OCI-LY7 (cell line): ENCODE measurements around the gene CTBS. TPM values are rescaled to one million over a fixed set of nuclear protein-coding genes. Genes with fewer than 3 reads are reported as not detected.
A peak's percentile ranks its signal among the peaks of the same experiment; 100 is the strongest.

ENCODE experiments used
- BruUV-seq: library from RNA; stranded (reverse); fragments of 400-500 nt; replicated peaks from 2 replicates; lab custom pipeline; 2021; lab: Mats Ljungman, UMichigan
- CTCF ChIA-PET: fragments of 300-600 bp; sonication (Branson Sonifier 250); formaldehyde crosslinking; loops from one replicate; lab custom pipeline; 2022; ENCODE audit warnings: antibody characterized with exemption; ENCODE audit not compliant: unreplicated experiment; lab: Charles Lee
- POLR2A ChIA-PET: fragments of 300-600 bp; sonication (Branson Sonifier 250); formaldehyde crosslinking; loops from one replicate; lab custom pipeline; 2022; ENCODE audit warnings: antibody characterized with exemption; lab: Charles Lee
- DNase-seq: peaks from one replicate; pipeline ENCODE4 v3.0.0-alpha.2; 2015; ENCODE audit warnings: low spot score
- H2AFZ ChIP-seq: fragments of 200-600 bp; sonication (generic), shearing (Covaris generic); 2 replicates; pipeline ENCODE4 v1.6.1; 2014; ENCODE audit warnings: mild to moderate bottlenecking, antibody characterized with exemption, low read length, moderate library complexity
- H3K27ac ChIP-seq: fragments of 200-600 bp; sonication (generic); 2 replicates; pipeline ENCODE4 v1.5.1; 2014; ENCODE audit warnings: mixed run types, low read depth, mild to moderate bottlenecking, moderate library complexity, low read length, inconsistent platforms; ENCODE audit not compliant: poor library complexity, severe bottlenecking
- H3K36me3 ChIP-seq: fragments of 200-600 bp; sonication (generic); 2 replicates; pipeline ENCODE4 v1.6.1; 2014; ENCODE audit warnings: mild to moderate bottlenecking, antibody characterized with exemption, low read length, moderate library complexity, mixed read lengths; ENCODE audit not compliant: insufficient read depth
- H3K4me1 ChIP-seq: fragments of 200-600 bp; sonication (generic); 2 replicates; pipeline ENCODE4 v1.5.1; 2014; ENCODE audit warnings: mild to moderate bottlenecking, low read length; ENCODE audit not compliant: insufficient read depth, poor library complexity, severe bottlenecking
- H3K4me2 ChIP-seq: fragments of 200-600 bp; sonication (generic); 2 replicates; pipeline ENCODE4 v1.6.1; 2014; ENCODE audit warnings: mild to moderate bottlenecking, low read length
- H3K4me3 ChIP-seq: fragments of 200-600 bp; sonication (generic); 2 replicates; pipeline ENCODE4 v1.5.1; 2014; ENCODE audit warnings: mild to moderate bottlenecking, low read depth, low read length; ENCODE audit not compliant: poor library complexity, severe bottlenecking
- H3K79me2 ChIP-seq: fragments of 200-600 bp; sonication (generic); 2 replicates; pipeline ENCODE4 v1.6.1; 2016; ENCODE audit warnings: low read depth, mild to moderate bottlenecking, low read length, moderate library complexity, mixed read lengths; ENCODE audit not compliant: insufficient read depth
- H3K9me2 ChIP-seq: fragments of 200-600 bp; sonication (generic); 2 replicates; pipeline ENCODE4 v1.6.1; 2016; ENCODE audit warnings: mild to moderate bottlenecking, low read length, mixed read lengths; ENCODE audit not compliant: insufficient read depth
- H3K9me3 ChIP-seq: fragments of 200-600 bp; sonication (generic); 2 replicates; pipeline ENCODE4 v1.6.1; 2014; ENCODE audit warnings: mild to moderate bottlenecking, mixed run types, low read length, mixed read lengths
- H4K20me1 ChIP-seq: fragments of 200-600 bp; sonication (generic); 2 replicates; pipeline ENCODE4 v1.6.1; 2014; ENCODE audit warnings: mild to moderate bottlenecking, antibody characterized with exemption, low read length, moderate library complexity, mixed read lengths; ENCODE audit not compliant: insufficient read depth
- EZH2phosphoT487 ChIP-seq: fragments of 200-600 bp; sonication (generic); IDR thresholded peaks from 2 replicates; pipeline ENCODE4 v1.6.1; 2018; ENCODE audit warnings: low read depth, borderline replicate concordance, mild to moderate bottlenecking, mixed run types, antibody characterized with exemption, low read length, moderate library complexity, mixed read lengths
- intact Hi-C: fragments of 100-400 bp; cut with micrococcal nuclease; formaldehyde crosslinking; loops from one replicate; pipeline ENCODE4 v1.10.0; 2022; ENCODE audit not compliant: unreplicated experiment
- total RNA-seq, 2 experiments: library from RNA; depleted of rRNA in 1 of 2; stranded (reverse); fragments of >200 nt in 1 of 2; shearing (Covaris generic) in 1 of 2; gene quantifications; 2 replicates each; pipeline ENCODE4 v1.2.3, GENCODE V29; 2014 to 2022
- TF ChIP-seq, protein P1 (sequence below): fragments of 200-600 bp; sonication (generic); conservative IDR thresholded peaks from 2 replicates; pipeline ENCODE4 v1.5.1; 2014; ENCODE audit warnings: mild to moderate bottlenecking, antibody characterized with exemption, low read length, moderate library complexity, mixed read lengths

Gene CTBS
- total RNA-seq, 2 experiments from 2014 or later, result 4.5 to 9.3 TPM

DNA sequence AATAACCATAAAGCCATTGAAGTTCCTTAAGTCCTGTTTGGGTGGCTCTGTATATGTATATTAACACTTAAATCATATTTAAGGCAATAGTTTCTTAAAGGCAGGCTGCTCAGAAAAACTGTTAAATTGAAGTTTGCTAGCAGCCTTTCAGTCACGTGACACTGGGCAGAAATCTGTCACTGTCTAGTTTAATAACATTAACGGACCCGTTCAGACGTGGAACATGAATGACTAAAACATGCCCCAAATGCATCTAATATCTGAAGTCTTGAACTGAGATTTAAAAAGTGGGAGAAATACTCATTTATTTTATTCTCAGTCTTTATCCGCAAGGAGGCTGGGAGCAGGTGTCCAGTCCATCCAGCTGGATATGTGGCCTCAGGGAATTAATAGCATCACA, 71.3 kb downstream of the CTBS start:
- TF ChIP-seq, protein P1, sequence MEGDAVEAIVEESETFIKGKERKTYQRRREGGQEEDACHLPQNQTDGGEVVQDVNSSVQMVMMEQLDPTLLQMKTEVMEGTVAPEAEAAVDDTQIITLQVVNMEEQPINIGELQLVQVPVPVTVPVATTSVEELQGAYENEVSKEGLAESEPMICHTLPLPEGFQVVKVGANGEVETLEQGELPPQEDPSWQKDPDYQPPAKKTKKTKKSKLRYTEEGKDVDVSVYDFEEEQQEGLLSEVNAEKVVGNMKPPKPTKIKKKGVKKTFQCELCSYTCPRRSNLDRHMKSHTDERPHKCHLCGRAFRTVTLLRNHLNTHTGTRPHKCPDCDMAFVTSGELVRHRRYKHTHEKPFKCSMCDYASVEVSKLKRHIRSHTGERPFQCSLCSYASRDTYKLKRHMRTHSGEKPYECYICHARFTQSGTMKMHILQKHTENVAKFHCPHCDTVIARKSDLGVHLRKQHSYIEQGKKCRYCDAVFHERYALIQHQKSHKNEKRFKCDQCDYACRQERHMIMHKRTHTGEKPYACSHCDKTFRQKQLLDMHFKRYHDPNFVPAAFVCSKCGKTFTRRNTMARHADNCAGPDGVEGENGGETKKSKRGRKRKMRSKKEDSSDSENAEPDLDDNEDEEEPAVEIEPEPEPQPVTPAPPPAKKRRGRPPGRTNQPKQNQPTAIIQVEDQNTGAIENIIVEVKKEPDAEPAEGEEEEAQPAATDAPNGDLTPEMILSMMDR, result no peak
- no peak for TF ChIP-seq EZH2phosphoT487
- BruUV-seq, result no TSS peak
- POLR2A ChIA-PET, result interaction anchor here (1.0 to 4.4 kb wide), 5 partner anchors 16 to 358 kb away, joined by 3 to 43 read pairs (median 5); partner anchors contain the start of gene PRKACB
- H3K4me1 ChIP-seq, result peaks cover 29% of the 10 kb centered on the region
- H3K27ac ChIP-seq, result no peak overlapping the region
- H3K9me3 ChIP-seq, result no peaks in the 10 kb centered on the region
- CTCF ChIA-PET, result no interaction called here
- no peaks in the 10 kb centered on the region for H3K9me2 ChIP-seq
- H3K4me3 ChIP-seq, result no peak overlapping the region
- peaks cover 82% of the 10 kb centered on the region for H3K79me2 ChIP-seq
- peaks cover 56% of the 10 kb centered on the region for H3K36me3 ChIP-seq
- peak overlapping the region; percentile 86; the same call in 1 of the 2 replicates for H3K4me2 ChIP-seq
- H2AFZ ChIP-seq, result no peak overlapping the region
- no peak for DNase-seq
- intact Hi-C loops, result loop anchor here (1.0 to 10.0 kb wide), 3 partner anchors 12 to 764 kb away; no protein-coding TSS in a partner anchor
- H4K20me1 ChIP-seq, result peaks cover 30% of the 10 kb centered on the region

Other genes with a start within 250 kb of the CTBS start
- 0.22 TPM in 1 of 2 replicates, not detected in the other for gene DNASE2B, start 176.0 kb downstream of the CTBS start, total RNA-seq (2014; rRNA removed; shearing (Covaris generic))
- not detected in 2 replicates for gene DNASE2B, start 176.0 kb downstream of the CTBS start, total RNA-seq (2022)
- gene RPF1, start 95.2 kb downstream of the CTBS start, total RNA-seq (2014; rRNA removed; shearing (Covaris generic)), result 56.3 and 57.9 TPM in 2 replicates
- gene RPF1, start 95.2 kb downstream of the CTBS start, total RNA-seq (2022), result 47.1 and 49.7 TPM in 2 replicates
- 4.7 and 4.8 TPM in 2 replicates for gene SPATA1, start 68.1 kb downstream of the CTBS start, total RNA-seq (2014; rRNA removed; shearing (Covaris generic))
- gene SPATA1, start 68.1 kb downstream of the CTBS start, total RNA-seq (2022), result 1.4 and 6.9 TPM in 2 replicates
- gene GNG5, start 67.9 kb downstream of the CTBS start, total RNA-seq (2014; rRNA removed; shearing (Covaris generic)), result 25.7 and 45.1 TPM in 2 replicates
- 113 and 115 TPM in 2 replicates for gene GNG5, start 67.9 kb downstream of the CTBS start, total RNA-seq (2022)
- 24.1 and 29.9 TPM in 2 replicates for gene SSX2IP, start 116.0 kb upstream of the CTBS start, total RNA-seq (2014; rRNA removed; shearing (Covaris generic))
- gene SSX2IP, start 116.0 kb upstream of the CTBS start, total RNA-seq (2022), result 24.4 and 28.1 TPM in 2 replicates